Stimulated activated CD8-positive, alpha-beta memory T cell treated with anti-CD3 and anti-CD28 coated beads, Interleukin-4, amount 100 ng/mL, for 1 hour (primary cell): ENCODE results near the gene TMEM184B.

ENCODE experiments used
- DNase-seq, 2 donors: peaks; one replicate each; pipeline ENCODE4 v3.0.0-alpha.2; 2020; ENCODE audit warnings: low read depth in 2 of 2, low spot score in 1 of 2

The TMEM184B gene

DNA sequence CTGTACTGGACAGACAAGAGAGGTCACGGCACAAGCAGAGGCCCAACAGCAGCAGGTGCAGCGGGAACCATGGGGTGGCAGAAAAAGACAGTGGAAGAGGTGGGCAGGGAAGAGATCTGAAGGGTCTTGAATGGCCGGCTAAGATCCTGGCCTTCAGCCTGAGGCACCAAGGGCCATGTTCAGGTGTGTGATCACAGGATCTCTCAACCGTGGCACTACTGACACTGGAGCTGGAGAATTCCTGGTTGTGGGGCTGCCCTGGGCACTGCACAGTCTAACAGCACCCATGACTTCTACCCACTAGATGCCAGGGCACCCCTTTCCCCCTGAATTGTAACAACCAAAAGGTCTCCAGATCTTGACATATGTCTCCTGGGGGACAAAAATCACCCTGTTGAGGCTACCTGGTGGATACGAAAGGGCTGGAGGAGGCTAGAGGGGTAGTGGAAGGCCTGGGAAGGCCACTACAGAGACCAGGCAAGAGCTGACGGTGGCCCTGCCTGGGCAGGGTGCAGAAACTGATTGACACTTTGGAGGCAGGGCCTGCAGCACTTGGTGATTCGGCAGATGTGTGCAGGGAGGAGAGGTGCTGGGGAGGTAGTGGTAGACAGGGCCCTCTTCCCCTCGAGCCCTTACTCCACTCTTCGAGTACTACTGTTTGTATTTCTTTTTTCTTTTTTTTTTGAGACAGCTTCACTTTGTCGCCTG lies 36.1 kb upstream of the TMEM184B start:
- no peak for DNase-seq

DNA sequence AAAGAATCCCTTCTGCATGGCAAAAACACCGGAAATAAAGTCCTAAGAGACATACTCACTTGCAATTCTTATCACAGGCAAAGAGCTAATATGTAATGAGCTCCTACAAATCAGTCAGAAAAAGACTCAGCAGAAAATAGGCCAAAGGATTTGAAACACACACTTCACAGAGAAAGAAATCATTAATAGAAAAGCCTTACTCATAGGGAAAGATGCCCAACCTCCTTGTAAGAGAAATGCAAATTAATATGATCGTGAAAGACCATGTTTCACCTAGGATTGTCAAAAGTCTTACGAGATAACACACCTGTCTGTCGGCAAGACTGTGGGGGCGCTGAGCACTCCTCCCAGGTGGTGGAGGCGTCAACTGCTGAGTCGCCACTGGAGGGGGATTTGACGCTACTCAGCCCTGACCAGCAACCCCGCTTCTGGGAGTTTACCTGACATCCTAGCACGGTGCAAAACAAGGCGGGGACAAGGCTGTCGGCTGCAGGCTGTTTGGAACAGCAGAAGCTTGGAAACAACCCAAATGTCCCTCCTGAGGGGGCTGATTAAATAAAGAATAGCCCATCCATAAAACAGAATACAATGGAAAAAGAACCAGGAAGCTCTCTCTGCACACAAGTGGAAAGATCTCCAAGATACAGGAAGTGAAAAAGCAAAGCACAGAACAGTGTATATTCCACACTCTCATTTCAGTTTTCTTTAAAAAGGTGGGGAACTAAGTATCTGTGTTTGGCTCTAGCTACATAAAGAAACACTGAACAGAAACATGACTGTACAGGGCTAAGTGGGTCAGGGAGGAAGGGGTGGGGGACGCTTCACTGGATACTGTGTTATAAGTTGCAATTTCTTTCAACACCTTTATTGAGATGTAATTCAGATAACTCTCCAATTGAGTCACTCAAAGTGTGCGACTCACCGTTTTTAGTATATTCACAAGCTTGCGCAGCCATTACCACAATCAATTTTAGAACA lies 33.0 kb upstream of the TMEM184B start:
- no peak for DNase-seq

DNA sequence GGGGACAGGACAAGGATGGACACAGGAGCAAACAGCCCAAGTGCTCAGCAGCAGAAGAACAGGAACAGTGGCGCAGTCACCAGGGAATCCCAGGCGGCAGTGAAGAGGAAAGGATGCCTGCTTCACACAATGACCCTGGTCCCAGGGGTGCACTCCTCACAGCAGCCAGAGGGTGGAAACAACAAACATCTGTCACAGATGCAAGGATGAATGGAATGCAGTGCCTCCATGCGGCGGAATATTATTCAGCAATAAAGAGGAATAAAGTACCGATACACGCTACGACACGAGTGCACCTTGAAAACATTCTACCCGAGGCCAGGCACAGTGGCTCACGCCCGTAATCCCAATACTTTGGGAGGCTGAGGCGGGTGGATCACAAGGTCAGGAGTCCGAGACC lies 31.7 kb upstream of the TMEM184B start:
- DNase-seq, result no peak

DNA sequence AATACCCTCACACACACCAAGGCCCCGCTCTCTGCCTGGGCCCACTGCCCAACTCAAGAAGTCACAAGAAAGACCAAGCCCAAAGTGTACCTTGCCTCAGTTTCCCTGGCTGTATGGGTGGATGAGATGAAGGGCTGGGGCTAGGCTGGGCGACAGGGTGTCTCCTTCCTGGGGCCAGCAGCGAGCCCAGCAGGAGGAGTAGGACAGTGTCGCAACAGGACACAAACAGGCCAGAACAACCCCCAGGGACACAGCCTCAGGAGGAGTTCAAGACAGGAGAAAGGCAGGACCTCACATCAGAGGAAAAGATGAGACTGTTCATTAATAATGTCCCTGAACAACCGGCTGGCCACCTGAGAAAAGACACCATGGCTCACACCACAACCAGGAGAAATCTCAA lies 31.2 kb upstream of the TMEM184B start:
- DNase-seq, result no peak

DNA sequence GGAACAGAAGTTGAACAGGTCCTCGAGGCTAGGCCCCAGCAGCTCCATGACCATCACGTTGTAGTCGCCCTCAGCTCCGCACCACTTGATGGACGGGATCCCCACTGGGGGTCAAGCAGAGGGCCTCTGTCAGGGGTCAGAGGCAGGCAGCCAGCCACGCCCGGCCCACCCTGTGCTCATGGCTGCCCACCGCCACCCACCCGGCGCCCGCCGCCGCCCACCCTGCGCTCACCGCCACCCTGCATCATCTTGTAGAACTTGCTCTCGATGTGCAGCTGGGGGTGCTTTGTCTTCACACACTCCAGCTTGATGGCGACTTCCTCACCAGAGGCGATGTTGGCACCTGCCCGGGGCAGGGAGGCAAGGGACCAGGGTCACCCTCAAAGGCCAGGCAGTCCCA lies 30.1 kb upstream of the TMEM184B start:
- DNase-seq, result no peak

DNA sequence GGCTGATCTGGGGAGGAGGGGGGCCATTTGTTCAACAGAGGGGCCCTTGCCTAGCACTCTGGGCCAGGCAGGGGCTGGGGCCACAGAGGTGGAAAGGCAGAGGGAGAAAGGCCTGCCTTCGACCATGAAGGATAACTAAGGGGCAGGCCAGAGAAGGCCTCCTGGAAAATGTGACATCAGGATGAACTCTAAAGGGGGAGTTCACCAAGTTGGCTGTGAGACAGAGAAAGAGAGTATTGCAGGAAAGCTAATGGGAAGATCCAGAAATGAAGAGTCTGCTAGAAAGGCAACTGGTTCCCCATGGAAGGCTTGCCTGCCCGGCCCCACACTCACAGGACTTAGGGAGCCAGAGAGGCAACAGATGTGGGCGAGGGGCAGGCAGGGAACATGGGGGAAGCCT lies 28.1 kb upstream of the TMEM184B start:
- DNase-seq, result no peak

DNA sequence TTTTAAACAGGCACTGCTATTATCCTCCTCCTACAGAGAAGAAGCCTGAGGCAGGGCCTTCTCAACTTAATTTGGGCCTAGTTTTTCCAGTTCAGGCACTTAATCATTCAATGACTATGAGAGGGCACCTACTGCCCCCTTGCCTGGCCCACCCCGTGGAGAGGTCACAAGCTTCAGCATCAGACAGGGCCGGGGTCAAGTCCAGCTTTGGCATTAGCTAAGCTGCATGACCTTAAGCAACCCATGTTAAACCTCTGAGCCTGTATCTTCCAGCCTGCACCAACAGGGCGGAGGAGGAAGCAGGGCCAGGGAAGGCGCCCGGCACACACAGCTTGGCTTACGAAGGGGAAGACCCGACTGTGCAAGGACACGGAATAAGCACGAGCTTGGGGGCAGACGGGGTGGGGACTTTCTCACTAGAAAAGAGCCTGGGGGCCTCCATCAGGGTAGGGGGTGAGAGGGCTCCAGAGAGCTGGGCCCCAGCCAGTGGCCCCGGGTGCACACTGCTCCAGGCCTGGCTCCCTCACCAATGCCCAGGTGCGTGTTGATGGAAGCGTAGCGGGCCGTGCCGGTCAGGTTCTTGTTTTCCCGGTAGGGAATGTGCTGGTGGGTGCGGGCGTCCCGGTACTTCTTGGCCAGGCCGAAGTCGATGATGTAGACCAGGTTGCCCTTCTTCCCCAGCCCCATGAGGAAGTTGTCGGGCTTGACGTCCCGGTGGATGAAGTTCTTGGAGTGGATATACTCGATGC lies 27.6 kb upstream of the TMEM184B start:
- no peak for DNase-seq

DNA sequence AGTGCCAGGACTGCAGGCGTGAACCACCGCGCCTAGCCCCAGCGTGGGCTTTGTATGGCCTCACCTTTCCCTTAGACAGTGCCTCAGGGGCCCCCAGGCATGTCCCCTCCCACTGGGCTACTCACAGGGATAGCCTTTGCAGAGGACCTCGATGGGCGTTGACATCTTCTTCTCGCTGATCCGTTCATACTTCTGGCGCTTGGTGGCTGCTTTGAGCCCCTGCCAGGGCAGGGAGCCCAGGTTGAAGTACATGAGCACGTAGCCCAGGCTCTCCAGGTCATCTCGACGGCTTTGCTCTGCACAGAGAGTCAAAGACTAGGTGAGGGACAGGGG lies 26.9 kb upstream of the TMEM184B start:
- DNase-seq, result no peak

DNA sequence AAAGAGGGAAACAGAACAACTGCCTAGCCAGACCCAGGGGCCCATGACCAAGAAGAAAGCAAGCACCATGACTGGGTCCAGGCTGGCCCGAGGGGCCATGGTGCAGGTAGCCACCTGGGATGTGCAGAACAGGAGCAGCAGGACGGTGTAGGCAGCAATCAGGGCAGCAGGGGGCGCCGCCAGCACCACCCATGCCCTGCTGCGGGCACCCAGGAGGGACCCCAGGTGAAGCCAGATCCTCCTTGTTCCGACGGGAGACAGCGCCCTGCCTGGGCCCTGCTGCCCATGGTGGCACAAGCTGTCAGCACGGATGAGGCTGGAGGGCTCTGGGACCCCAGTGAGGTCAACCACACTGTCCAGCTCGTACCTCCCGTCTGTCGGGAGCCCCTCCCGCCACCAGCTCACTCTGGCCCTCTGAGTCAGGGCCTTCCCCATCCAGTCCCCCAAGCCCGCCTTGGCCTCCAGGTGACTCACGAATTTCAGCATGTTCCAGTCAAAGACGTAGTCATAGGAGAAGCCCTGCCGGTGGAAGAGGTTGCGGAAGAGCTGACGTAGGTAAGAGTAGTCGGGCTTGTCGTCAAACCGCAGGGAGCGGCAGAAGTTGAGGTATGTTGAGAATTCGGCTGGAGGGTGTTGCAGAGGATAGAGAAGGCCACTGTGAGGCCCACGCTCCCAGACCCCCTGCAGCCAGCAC lies 25.6 kb upstream of the TMEM184B start:
- DNase-seq, result no peak

DNA sequence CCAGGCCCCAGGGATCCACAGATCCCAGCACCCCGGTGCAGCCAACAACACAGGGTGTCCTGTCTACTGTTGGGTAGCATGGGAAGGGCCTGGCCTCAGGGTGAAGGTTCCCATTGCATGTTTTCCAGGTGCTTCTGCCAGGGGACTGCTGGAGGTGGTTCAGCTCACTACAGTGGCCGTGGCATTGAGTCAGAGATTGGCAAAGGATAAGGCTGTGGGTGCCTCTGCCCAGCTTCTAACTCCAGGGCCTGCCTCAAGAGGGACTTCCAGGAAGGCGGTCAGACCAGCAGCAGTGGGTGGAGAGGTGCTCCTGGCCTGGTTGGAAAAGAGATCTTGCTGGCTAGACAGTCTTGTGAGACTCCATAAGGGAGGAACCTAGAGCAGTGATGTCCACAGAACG lies 23.6 kb upstream of the TMEM184B start:
- no peak for DNase-seq

DNA sequence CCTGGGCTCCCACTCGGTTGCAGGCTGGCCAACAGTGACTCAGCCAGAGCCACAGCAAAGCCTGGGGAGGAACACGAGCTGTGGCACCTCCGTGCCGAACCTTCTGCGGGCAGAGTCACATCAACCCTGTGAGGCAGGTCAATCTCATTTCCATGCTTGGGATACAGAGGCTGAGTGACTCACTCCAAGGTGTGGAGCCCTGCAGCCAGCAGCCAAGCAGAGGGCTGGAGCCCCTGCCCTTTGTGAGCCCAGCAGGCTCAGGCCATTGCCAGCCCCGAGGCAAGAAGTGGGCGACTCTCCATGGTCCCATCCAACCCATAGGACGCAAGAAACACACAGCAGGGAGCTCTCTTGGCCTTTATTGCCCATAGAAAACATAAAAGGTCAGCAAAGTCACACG lies 23.1 kb upstream of the TMEM184B start:
- no peak for DNase-seq

DNA sequence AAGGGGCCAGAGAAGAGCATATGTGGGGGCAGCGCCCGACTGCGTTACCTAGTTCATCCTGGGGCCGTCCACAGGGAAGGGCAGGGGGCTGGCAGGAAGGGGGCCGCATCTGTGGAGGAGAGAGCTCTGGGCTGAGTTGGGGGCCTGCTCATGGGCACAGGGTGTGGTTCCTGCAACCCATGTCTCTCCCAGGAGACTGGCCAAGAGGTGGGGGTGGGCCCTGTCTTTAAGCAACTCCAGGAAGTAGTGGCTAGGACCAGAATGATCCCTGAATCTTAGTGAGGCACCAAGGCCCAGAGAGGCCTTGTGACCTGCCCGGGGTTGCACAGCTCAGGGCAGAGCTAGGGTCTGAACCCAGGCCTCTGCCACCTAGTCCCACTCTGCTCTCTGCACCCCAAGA lies 22.5 kb upstream of the TMEM184B start:
- no peak for DNase-seq

DNA sequence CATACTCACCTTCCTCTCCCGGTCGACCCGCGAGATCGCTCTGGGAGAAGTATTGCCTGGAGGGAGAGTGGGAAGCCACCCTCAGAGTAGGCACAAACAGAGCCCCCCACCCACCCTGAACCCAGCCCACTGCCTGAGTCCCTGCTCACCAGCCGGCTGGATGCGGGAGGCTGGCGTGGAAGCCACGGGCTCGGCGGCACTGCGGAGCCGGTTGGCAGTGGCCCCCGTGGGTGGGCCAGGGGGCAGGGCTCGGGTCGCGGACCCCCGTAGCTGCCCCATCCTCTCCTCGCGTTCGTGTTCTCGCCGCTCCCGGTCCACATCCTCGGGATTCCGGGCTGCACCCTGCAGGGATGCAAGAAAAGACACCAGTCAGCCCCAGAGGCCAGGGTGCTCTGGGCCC lies 21.4 kb upstream of the TMEM184B start:
- no peak for DNase-seq

DNA sequence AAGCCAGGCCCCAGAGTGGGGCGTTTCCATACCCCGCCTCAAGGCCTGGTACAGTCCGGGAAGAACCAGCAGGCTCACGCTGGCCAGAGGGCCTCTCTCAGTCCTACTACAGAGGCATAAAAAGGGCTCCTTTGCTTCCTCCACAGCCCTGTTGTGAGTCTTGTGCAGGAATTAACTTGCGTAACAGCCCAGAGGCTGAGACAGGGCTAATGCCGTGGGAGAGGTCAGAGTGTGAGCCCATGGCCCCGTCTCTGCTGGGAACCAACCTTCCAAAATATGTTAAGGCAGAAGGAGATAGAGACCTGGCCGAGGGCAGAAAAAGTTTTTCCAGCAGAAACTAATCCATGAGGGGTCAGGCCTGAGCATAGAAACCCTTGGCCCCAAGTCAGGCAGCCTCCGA lies 19.9 kb upstream of the TMEM184B start:
- DNase-seq, result no peak

DNA sequence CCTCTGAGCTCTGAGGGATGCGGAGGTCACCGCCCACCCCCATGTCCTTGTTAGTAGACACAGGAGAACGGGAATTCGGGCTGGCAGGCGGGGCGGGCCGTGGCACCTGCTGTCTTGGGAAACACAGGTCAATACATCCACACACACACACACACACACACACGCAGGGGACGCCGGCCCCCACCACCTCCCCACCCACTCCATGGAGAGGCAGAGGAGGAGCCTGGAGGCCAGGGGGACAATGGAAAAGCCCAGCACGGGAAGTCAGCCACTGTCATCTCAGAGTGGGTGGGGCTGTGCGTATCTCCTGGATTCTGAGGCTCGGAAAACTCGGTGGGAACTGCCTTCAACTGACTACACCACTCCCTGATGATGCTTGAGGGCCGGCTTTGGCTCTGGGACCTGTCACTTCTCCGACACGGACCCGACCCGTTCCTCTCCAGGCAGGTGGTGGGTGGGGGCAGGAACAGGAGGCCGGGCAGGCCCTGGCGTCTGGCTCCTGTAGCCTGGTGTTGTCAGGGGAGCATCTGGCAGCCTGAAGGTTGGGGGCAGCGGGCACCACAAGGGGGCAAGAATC lies 18.5 kb upstream of the TMEM184B start:
- DNase-seq, result no peak

DNA sequence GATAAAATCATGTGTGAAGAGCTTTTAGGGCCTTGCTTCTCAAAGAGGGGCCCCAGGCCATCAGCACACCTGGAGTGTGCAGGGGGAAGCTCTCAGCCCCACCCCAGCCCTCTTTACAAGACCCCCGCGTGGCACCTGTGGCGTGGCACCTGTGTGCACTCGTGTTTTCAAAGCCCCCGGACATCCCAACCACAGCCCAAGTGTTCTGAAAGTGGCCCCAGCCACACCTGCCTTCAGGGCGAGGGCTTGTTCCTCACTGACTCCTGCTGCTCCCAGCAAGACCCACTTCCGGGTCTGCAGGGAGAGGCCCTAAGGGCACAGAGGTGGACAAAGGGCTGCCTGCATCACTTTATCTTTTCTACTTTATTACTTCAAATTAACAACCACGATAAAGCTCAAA lies 17.5 kb upstream of the TMEM184B start:
- DNase-seq, result no peak

DNA sequence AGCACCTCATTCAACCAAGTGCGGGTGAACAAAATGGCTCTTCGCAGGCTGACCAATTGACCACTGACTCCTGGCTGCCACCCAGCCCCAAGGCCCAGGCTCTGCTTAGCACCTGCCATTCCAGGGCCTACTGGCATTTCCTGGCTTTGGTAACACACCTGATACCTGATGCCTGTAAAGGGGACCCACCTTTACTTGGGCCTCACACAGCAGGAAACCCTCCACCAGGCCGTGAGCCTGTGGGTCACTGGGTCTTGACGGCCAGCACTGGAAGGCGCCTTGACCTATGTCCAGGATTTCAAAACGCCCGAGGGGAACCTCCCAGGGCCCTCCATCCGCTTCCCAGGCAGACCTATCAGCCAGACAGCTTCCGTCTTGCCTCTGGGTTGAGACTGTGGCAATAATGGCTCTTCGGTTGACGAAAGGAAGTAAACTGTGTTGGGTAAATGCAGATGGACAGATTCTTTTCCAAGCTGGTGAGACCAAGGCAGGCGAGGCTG lies 16.8 kb upstream of the TMEM184B start:
- DNase-seq, result no peak

DNA sequence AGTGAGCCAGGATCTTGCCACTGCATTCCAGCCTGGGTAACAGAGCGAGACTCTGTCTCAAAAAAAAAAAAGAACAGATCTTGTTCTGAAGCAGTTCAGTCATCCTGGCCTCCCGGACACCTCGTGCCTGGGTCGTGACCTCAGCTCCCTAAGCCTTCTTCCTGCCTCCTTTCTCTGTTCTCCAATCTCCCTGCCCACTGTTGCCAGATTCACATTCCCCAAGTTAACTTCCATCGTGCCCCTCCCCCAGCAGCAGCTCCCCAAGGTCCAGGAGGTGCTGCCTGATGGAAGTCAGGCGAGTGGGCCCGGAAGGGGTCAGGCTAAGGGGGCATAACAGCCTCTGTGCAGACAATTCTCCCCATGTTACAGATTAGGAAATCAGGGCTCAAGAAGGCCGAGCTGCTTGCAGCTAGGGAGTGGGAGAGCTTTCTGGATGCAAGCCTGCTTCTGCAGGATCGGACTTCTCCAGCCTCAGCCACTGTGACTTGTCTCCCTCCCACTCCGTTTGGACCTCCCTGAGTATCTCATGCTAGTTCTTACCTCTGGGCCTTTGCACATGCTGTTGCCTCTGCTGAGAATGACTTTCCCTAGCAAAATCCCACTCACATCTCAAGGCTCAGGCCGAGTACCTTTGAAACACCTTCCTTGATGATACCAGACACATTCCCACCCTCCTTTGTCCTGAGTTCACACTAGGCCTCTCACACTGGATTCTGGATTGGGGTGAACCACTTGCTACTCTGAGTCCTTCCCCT lies 14.3 kb upstream of the TMEM184B start:
- DNase-seq, result no peak

DNA sequence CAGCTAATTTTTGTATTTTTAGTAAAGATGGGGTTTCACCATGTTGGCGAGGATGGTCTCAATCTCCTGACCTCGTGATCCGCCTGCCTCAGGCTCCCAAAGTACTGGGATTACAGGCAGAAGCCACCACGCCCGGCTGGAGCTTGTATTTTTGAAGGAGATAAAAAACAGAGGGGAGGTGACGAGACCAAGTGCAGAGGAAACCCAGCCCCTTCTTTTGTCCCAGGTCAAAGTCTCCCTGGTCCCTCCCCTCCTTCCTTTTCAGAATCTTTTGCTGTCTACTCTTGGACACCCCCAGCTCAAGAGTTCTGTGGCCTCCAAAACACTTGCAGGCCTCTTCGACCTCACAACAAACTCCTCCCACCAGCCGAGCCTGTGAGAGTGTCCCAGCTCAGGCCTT lies 12.2 kb upstream of the TMEM184B start:
- DNase-seq, result no peak

DNA sequence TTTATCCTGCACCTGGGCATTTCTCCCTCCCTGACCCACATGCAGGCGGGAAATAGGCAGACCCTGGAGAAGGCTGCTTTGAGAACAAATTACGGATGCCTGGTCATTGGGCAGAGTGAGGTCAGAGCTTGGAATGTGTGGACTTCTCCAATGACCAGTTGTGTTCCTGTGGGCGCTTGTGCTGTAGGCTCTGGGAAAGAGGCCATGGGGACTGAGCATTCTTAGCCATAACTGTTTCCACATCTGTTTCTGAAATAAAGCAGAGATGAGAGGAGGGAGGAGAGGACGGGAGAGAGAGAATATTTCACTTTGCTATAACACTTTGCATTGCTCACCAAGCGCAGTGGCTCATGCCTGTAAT lies 11.2 kb upstream of the TMEM184B start:
- DNase-seq, result no peak
